Thyroid gland (tissue), 4 donors: ENCODE data around the gene POR. TPM values are rescaled to one million over a fixed set of nuclear protein-coding genes. Genes with fewer than 3 reads are reported as not detected.

Experiments
- DNase-seq, 2 donors: peaks; one replicate each; pipeline ENCODE4 v3.0.0-alpha.2; 2019
- H3K27ac ChIP-seq, 3 donors: fragments of 200-600 bp; sonication (generic); 1 replicate in 2 of 3; 2 replicates in 1 of 3; pipeline ENCODE4 v1.5.1; 2016 to 2019; ENCODE audit warnings: mild to moderate bottlenecking in 1 of 3, moderate library complexity in 1 of 3
- H3K27me3 ChIP-seq: fragments of 200-600 bp; sonication (generic); one replicate; pipeline ENCODE4 v1.5.1; 2019
- H3K36me3 ChIP-seq, 2 donors: fragments of 200-600 bp; sonication (generic); one replicate each; pipeline ENCODE4 v1.5.1; 2016 to 2019
- H3K4me1 ChIP-seq, 2 donors: fragments of 200-600 bp; sonication (generic); one replicate each; pipeline ENCODE4 v1.5.1; 2017 to 2019
- H3K4me3 ChIP-seq, 3 donors: fragments of 200-600 bp; sonication (generic); replicated peaks in 1 of 3; 1 replicate in 2 of 3; 2 replicates in 1 of 3; pipeline ENCODE4 v1.5.1; 2016; ENCODE audit warnings: mild to moderate bottlenecking in 1 of 3
- H3K9me3 ChIP-seq: fragments of 200-600 bp; sonication (generic); one replicate; pipeline ENCODE4 v1.5.1; 2017
- POLR2A ChIP-seq, 2 donors: fragments of 450-650 bp; IDR thresholded peaks; one replicate each; pipeline ENCODE4 v1.6.1; 2017; ENCODE audit warnings: antibody characterized with exemption in 2 of 2, mild to moderate bottlenecking in 2 of 2, moderate library complexity in 1 of 2
- WGBS, 2 donors: methylation state at CpG; one replicate each; pipeline ENCODE4 v1.1.5; 2017; 5-methylcytosine and 5-hydroxymethylcytosine counted together
- intact Hi-C: fragments of 100-400 bp; cut with DNase I; formaldehyde crosslinking; loops from one replicate; pipeline ENCODE4 v1.15.1; 2023
- total RNA-seq, 4 donors: library from RNA; depleted of rRNA; stranded (reverse); fragments of >200 nt; gene quantifications; one replicate each; pipeline ENCODE4 v1.2.3, GENCODE V29; 2016
- TF ChIP-seq, protein P1 (sequence below), 6 experiments: fragments of 200-600 bp in 3 of 6; fragments of 450-650 bp in 3 of 6; sonication (generic) in 3 of 6; IDR thresholded peaks; one replicate each; pipeline ENCODE4 v1.5.1; 2016 to 2019; ENCODE audit warnings: antibody characterized with exemption in 6 of 6, mild to moderate bottlenecking in 2 of 6, inconsistent platforms in 1 of 6, moderate library complexity in 1 of 6

Gene POR
- total RNA-seq, 4 donors from 2014 or later = 141 to 341 (median 285) TPM

DNA sequence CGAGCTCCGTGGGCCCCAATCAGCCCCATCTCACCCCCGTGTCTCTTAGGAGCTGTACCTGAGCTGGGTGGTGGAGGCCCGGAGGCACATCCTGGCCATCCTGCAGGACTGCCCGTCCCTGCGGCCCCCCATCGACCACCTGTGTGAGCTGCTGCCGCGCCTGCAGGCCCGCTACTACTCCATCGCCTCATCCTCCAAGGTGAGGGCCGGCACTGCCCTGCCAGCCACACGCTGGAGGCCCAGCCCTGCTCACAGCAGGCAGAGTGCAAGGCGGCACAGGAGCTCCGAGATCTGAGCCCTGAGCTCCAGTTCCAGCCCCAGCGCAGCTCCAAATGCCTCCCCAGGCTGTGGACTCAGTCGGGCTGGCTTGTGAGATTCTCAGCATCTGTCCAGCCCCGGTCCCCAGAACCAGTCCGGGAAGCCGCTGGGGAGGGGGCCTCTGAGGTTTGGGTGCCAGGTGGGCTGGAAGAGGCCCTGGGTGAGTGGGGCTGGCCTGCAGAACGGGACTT is 70.1 kb downstream of the POR start:
- intact Hi-C loops = no loop called here
- WGBS, 2 donors = 83 to 88% methylated on average over 13 to 17 of the region's 21 CpGs
- Histone ChIP-seq H3K36me3 (peaks cover 65 to 75% of the 10 kb centered on the region in 2 donors), H3K9me3 (no peaks in the 10 kb centered on the region), H3K27me3 (no peaks in the 10 kb centered on the region), H3K4me3 (no peak overlapping the region), H3K27ac (no peak overlapping the region), H3K4me1 (peaks cover 10% of the 10 kb centered on the region in 2 donors)
- no peak for DNase-seq
- no peak for TF ChIP-seq POLR2A (IDR thresholded peaks at IDR 0.05)
- TF ChIP-seq, protein P1, sequence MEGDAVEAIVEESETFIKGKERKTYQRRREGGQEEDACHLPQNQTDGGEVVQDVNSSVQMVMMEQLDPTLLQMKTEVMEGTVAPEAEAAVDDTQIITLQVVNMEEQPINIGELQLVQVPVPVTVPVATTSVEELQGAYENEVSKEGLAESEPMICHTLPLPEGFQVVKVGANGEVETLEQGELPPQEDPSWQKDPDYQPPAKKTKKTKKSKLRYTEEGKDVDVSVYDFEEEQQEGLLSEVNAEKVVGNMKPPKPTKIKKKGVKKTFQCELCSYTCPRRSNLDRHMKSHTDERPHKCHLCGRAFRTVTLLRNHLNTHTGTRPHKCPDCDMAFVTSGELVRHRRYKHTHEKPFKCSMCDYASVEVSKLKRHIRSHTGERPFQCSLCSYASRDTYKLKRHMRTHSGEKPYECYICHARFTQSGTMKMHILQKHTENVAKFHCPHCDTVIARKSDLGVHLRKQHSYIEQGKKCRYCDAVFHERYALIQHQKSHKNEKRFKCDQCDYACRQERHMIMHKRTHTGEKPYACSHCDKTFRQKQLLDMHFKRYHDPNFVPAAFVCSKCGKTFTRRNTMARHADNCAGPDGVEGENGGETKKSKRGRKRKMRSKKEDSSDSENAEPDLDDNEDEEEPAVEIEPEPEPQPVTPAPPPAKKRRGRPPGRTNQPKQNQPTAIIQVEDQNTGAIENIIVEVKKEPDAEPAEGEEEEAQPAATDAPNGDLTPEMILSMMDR (IDR thresholded peaks at IDR 0.05) = no peak

DNA sequence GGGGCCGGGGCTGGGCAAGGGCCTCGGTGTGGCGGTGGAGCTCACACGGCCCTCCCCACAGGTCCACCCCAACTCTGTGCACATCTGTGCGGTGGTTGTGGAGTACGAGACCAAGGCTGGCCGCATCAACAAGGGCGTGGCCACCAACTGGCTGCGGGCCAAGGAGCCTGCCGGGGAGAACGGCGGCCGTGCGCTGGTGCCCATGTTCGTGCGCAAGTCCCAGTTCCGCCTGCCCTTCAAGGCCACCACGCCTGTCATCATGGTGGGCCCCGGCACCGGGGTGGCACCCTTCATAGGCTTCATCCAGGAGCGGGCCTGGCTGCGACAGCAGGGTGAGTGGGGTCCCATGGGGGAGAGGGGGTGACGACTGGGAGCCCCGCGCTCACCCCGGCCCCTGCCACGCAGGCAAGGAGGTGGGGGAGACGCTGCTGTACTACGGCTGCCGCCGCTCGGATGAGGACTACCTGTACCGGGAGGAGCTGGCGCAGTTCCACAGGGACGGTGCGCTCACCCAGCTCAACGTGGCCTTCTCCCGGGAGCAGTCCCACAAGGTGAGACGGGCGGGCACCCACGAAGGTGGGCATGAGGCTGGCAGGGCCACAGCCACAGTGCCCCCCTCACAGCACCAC is 70.7 kb downstream of the POR start:
- peaks cover 15% of the 10 kb centered on the region in 2 donors for H3K4me1 ChIP-seq
- no peak for DNase-seq
- no peaks in the 10 kb centered on the region for H3K9me3 ChIP-seq
- no peak overlapping the region for H3K27ac ChIP-seq
- no peaks in the 10 kb centered on the region for H3K27me3 ChIP-seq
- WGBS, 2 donors = 93 to 94% methylated on average over 6 to 20 of the region's 41 CpGs
- no peak overlapping the region for H3K4me3 ChIP-seq
- intact Hi-C loops = no loop called here
- TF ChIP-seq POLR2A (IDR thresholded peaks at IDR 0.05) = no peak
- TF ChIP-seq, protein P1 (IDR thresholded peaks at IDR 0.05) = no peak
- H3K36me3 ChIP-seq = peaks cover 59 to 69% of the 10 kb centered on the region in 2 donors

DNA sequence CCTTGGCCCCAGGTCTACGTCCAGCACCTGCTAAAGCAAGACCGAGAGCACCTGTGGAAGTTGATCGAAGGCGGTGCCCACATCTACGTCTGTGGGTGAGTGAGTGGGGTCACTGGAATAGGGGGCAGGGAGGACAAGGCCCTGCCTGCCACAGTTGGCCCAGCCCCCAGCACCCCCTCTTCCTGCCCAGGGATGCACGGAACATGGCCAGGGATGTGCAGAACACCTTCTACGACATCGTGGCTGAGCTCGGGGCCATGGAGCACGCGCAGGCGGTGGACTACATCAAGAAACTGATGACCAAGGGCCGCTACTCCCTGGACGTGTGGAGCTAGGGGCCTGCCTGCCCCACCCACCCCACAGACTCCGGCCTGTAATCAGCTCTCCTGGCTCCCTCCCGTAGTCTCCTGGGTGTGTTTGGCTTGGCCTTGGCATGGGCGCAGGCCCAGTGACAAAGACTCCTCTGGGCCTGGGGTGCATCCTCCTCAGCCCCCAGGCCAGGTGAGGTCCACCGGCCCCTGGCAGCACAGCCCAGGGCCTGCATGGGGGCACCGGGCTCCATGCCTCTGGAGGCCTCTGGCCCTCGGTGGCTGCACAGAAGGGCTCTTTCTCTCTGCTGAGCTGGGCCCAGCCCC is 71.3 kb downstream of the POR start:
- no peaks in the 10 kb centered on the region for H3K27me3 ChIP-seq
- DNase-seq = no peak
- no peak overlapping the region for H3K4me3 ChIP-seq
- no peak overlapping the region for H3K27ac ChIP-seq
- intact Hi-C loops = no loop called here
- peaks cover 54 to 63% of the 10 kb centered on the region in 2 donors for H3K36me3 ChIP-seq
- H3K9me3 ChIP-seq = no peaks in the 10 kb centered on the region
- 90 to 95% methylated on average over 14 to 19 of the region's 20 CpGs for WGBS, 2 donors
- H3K4me1 ChIP-seq = peaks cover 15 to 19% of the 10 kb centered on the region in 2 donors
- TF ChIP-seq, protein P1 (IDR thresholded peaks at IDR 0.05) = no peak
- TF ChIP-seq POLR2A (IDR thresholded peaks at IDR 0.05) = no peak

DNA sequence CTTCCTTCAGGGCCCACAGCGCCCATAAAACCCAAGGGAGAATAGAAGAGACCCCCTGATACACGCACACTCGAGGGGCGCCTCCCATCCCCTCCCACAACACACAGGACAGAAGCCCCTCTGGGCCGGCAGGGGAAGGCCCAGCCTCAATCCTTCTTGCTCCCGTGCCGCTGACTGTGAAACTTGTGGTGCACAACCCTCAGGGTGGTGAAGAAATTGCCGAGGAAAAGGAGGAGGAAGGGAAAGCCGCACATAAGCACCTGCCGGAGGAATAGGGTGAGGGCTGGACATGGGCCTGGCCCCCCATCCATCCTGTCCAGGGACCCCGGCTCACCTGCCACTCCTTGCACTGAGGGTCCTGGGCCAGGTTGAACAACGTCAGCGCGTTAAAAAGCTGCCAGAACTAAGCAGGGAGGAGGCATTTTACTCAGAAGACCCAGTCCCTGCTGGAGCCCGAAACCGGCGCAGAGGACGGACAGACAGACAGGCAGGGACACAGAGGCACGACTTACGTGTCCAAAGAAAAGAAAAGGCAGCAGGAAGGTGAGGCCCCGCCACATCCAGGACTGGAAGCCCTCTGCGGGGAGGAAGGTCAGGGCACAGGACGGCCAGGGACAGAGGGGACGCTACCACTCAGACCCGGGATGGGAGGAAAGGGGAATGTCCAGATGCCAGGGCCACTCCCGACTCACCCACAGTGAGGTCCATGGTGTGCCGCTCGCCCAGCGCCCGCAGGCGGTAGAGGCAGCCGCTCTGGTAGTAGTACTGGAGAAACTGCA is 72.3 kb downstream of the POR start:
- Histone ChIP-seq H3K4me1 (peaks cover 15 to 19% of the 10 kb centered on the region in 2 donors), H3K27ac (no peak overlapping the region), H3K4me3 (no peak overlapping the region), H3K9me3 (no peaks in the 10 kb centered on the region), H3K27me3 (no peaks in the 10 kb centered on the region), H3K36me3 (peaks cover 44 to 53% of the 10 kb centered on the region in 2 donors)
- peak in 1 of 2 donors; percentile 11 for DNase-seq
- TF ChIP-seq, protein P1 (IDR thresholded peaks at IDR 0.05) = no peak
- TF ChIP-seq POLR2A (IDR thresholded peaks at IDR 0.05) = no peak
- intact Hi-C loops = no loop called here
- WGBS, 2 donors = 93 to 94% methylated on average over 28 to 29 of the region's 32 CpGs
